SK-N-SH treated with all-trans-retinoic acid at 6 μM for 48 hours (cell line): ENCODE data around the gene H19.

Source experiments
- ATAC-seq: fragments of 200-7000 bp; cut with Tn5 transposase; 3 replicates; pipeline ENCODE4 v1.9.1; 2020; ENCODE audit warnings: mild to moderate bottlenecking, moderate library complexity
- ARNTL ChIP-seq: fragments of 450-650 bp; formaldehyde crosslinking; IDR thresholded peaks from 2 replicates; pipeline ENCODE4 v1.5.0; 2020; ENCODE audit warnings: low read depth, mild to moderate bottlenecking, moderate library complexity, borderline replicate concordance
- BACH2 ChIP-seq: fragments of 250-450 bp; sonication (Bioruptor Pico); IDR thresholded peaks from 2 replicates; pipeline ENCODE4 v1.9.0; 2021; ENCODE audit warnings: mild to moderate bottlenecking, borderline replicate concordance
- CSDC2 ChIP-seq: fragments of 250-450 bp; sonication (Bioruptor Pico); IDR thresholded peaks from 2 replicates; pipeline ENCODE4 v1.5.0; 2020; ENCODE audit warnings: mild to moderate bottlenecking, moderate library complexity
- ESRRG ChIP-seq: fragments of 250-450 bp; sonication (Bioruptor Pico); IDR thresholded peaks from 2 replicates; pipeline ENCODE4 v1.6.1; 2021; ENCODE audit warnings: mild to moderate bottlenecking
- GLIS3 ChIP-seq: fragments of 250-450 bp; sonication (Bioruptor Pico); IDR thresholded peaks from 2 replicates; pipeline ENCODE4 v1.5.0; 2020; ENCODE audit warnings: mild to moderate bottlenecking, moderate library complexity
- ISL1 ChIP-seq: fragments of 250-450 bp; sonication (Bioruptor Pico); IDR thresholded peaks from 2 replicates; pipeline ENCODE4 v2.1.2; 2022; ENCODE audit warnings: mild to moderate bottlenecking, moderate library complexity
- OSR1 ChIP-seq: fragments of 250-450 bp; sonication (Bioruptor Pico); IDR thresholded peaks from 2 replicates; pipeline ENCODE4 v1.8.0; 2022; ENCODE audit warnings: moderate library complexity, mild to moderate bottlenecking, inconsistent platforms
- PATZ1 ChIP-seq: fragments of 250-450 bp; sonication (Bioruptor Pico); IDR thresholded peaks from 2 replicates; pipeline ENCODE4 v1.8.0; 2020; ENCODE audit warnings: mild to moderate bottlenecking, moderate library complexity, borderline replicate concordance
- POU6F1 ChIP-seq: fragments of 250-450 bp; sonication (Bioruptor Pico); IDR thresholded peaks from 2 replicates; pipeline ENCODE4 v1.8.0; 2021; ENCODE audit warnings: low read depth, mild to moderate bottlenecking, moderate library complexity, borderline replicate concordance
- PPARA ChIP-seq: fragments of 250-450 bp; sonication (Bioruptor Pico); IDR thresholded peaks from 2 replicates; pipeline ENCODE4 v1.5.0; 2020; ENCODE audit warnings: mild to moderate bottlenecking, borderline replicate concordance
- RARB ChIP-seq: fragments of 250-450 bp; sonication (Bioruptor Pico); IDR thresholded peaks from 2 replicates; pipeline ENCODE4 v1.8.0; 2021; ENCODE audit warnings: mild to moderate bottlenecking, moderate library complexity
- SNAI2 ChIP-seq: fragments of 250-450 bp; sonication (Bioruptor Pico); IDR thresholded peaks from 2 replicates; pipeline ENCODE4 v1.5.0; 2020; ENCODE audit warnings: mild to moderate bottlenecking, moderate library complexity
- TOX ChIP-seq: fragments of 250-450 bp; sonication (Bioruptor Pico); IDR thresholded peaks from 2 replicates; pipeline ENCODE4 v1.8.0; 2021; ENCODE audit warnings: mild to moderate bottlenecking, moderate library complexity, borderline replicate concordance
- ZC3H10 ChIP-seq: fragments of 250-450 bp; sonication (Bioruptor Pico); IDR thresholded peaks from 2 replicates; pipeline ENCODE4 v1.5.1; 2021; ENCODE audit warnings: mild to moderate bottlenecking, moderate library complexity
- ZFP3 ChIP-seq: fragments of 250-450 bp; sonication (Bioruptor Pico); IDR thresholded peaks from 2 replicates; pipeline ENCODE4 v1.5.0; 2020; ENCODE audit warnings: mild to moderate bottlenecking, moderate library complexity
- ZFP30 ChIP-seq: fragments of 450-650 bp; formaldehyde crosslinking; IDR thresholded peaks from 2 replicates; pipeline ENCODE4 v1.5.0; 2022; ENCODE audit warnings: mild to moderate bottlenecking, moderate library complexity
- ZNF565 ChIP-seq: fragments of 450-650 bp; formaldehyde crosslinking; conservative IDR thresholded peaks from 2 replicates; pipeline ENCODE4 v1.5.0; 2020; ENCODE audit warnings: low read depth, mild to moderate bottlenecking, moderate library complexity
- ZNF8 ChIP-seq: fragments of 450-650 bp; formaldehyde crosslinking; IDR thresholded peaks from 2 replicates; pipeline ENCODE4 v1.5.0; 2020; ENCODE audit warnings: mild to moderate bottlenecking, moderate library complexity
- TF ChIP-seq, protein P1 (sequence below): fragments of 250-450 bp; sonication (Bioruptor Pico); IDR thresholded peaks from 2 replicates; pipeline ENCODE4 v1.5.0; 2020; ENCODE audit warnings: mild to moderate bottlenecking, moderate library complexity
- TF ChIP-seq, protein P2 (sequence below): fragments of 250-450 bp; sonication (Bioruptor Pico); IDR thresholded peaks from 2 replicates; pipeline ENCODE4 v1.5.1; 2020; ENCODE audit warnings: low read depth, mild to moderate bottlenecking, moderate library complexity

H19 gene

DNA sequence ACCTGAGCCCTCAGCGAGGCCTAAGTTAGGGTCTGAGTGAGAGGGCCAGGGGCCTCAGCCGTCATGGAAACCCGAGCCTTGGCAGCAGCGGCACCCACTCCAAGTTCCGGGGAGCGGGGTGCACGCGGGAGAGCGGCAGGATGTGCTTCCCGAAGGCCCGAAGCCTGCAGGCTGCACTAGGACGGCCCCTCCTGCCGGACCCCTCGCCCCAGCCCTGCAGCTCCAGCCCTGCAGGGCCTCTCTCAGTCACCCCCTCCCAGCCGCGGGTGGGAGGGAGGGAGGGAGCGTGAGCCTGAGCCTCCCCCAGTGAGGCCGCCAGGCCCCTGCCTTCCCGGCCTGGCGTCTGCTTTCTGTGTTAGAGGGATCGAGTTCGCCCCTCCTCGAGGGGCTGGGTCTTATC is 27.9 kb downstream of the H19 start:
- TF ChIP-seq ZFP30 = no peak
- no peak for TF ChIP-seq GLIS3 (CRISPR knock-in tag)
- no peak for TF ChIP-seq SNAI2 (CRISPR knock-in tag)
- no peak for TF ChIP-seq PPARA (CRISPR knock-in tag)
- no peak for TF ChIP-seq ZNF8 (CRISPR knock-in tag)
- TF ChIP-seq ZFP3 (CRISPR knock-in tag) = no peak
- no peak for TF ChIP-seq ARNTL
- TF ChIP-seq RARB (CRISPR knock-in tag) = no peak
- no peak for TF ChIP-seq OSR1 (CRISPR knock-in tag)
- no peak for TF ChIP-seq TOX (CRISPR knock-in tag)
- ATAC-seq = no peak

- TF ChIP-seq, protein P1, sequence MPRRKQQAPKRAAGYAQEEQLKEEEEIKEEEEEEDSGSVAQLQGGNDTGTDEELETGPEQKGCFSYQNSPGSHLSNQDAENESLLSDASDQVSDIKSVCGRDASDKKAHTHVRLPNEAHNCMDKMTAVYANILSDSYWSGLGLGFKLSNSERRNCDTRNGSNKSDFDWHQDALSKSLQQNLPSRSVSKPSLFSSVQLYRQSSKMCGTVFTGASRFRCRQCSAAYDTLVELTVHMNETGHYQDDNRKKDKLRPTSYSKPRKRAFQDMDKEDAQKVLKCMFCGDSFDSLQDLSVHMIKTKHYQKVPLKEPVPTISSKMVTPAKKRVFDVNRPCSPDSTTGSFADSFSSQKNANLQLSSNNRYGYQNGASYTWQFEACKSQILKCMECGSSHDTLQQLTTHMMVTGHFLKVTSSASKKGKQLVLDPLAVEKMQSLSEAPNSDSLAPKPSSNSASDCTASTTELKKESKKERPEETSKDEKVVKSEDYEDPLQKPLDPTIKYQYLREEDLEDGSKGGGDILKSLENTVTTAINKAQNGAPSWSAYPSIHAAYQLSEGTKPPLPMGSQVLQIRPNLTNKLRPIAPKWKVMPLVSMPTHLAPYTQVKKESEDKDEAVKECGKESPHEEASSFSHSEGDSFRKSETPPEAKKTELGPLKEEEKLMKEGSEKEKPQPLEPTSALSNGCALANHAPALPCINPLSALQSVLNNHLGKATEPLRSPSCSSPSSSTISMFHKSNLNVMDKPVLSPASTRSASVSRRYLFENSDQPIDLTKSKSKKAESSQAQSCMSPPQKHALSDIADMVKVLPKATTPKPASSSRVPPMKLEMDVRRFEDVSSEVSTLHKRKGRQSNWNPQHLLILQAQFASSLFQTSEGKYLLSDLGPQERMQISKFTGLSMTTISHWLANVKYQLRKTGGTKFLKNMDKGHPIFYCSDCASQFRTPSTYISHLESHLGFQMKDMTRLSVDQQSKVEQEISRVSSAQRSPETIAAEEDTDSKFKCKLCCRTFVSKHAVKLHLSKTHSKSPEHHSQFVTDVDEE (CRISPR knock-in tag) = no peak
- no peak for TF ChIP-seq ZNF565 (CRISPR knock-in tag)
- no peak for TF ChIP-seq RARB (CRISPR knock-in tag)
- no peak for TF ChIP-seq ZFP3 (CRISPR knock-in tag)
- TF ChIP-seq ESRRG (CRISPR knock-in tag) = no peak
- peak; percentile 74 for ATAC-seq
Measured at GRCh38 chr11:1969035-1969434, 28.6 kb downstream of the H19 start.

DNA sequence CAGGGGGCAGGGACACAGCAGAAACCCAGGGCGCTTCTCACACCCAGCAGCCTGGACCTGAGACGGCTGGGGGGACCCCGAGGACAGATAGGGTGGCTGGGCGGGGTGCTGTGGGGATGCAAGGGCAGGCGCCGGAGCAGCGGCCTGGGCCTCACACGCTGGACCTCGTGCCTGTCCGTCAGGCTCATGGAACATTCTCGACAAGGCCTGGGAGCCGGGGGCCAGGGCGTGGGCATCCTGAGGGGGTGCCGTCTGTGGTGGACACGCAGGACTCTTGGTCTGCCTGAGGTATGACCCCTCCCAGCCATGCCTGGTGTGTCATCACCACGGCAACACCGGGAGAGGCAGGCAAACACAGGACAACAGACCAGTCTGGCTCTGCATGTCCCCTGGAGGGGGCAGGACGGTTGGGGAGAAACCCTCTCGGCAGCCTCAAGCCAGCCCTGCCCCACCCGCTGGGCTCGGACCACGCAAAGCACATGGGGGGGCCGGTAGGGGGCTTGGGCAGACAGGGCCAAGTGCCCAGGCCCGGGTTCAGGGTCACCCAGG is 29.1 kb downstream of the H19 start:
- ATAC-seq = peak; percentile 60

More for the DNA sequence above, 29.1 kb downstream of the H19 start:
- no peak for TF ChIP-seq OSR1 (CRISPR knock-in tag)
- TF ChIP-seq PATZ1 (CRISPR knock-in tag) = no peak
- TF ChIP-seq PPARA (CRISPR knock-in tag) = no peak
- TF ChIP-seq POU6F1 = no peak
- no peak for TF ChIP-seq ZNF8 (CRISPR knock-in tag)
- no peak for TF ChIP-seq TOX (CRISPR knock-in tag)
- no peak for TF ChIP-seq SNAI2 (CRISPR knock-in tag)
- TF ChIP-seq ISL1 = no peak
- no peak for TF ChIP-seq ZFP3 (CRISPR knock-in tag)
- TF ChIP-seq, protein P2, sequence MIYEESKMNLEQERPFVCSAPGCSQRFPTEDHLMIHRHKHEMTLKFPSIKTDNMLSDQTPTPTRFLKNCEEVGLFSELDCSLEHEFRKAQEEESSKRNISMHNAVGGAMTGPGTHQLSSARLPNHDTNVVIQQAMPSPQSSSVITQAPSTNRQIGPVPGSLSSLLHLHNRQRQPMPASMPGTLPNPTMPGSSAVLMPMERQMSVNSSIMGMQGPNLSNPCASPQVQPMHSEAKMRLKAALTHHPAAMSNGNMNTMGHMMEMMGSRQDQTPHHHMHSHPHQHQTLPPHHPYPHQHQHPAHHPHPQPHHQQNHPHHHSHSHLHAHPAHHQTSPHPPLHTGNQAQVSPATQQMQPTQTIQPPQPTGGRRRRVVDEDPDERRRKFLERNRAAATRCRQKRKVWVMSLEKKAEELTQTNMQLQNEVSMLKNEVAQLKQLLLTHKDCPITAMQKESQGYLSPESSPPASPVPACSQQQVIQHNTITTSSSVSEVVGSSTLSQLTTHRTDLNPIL (CRISPR knock-in tag) = no peak
- TF ChIP-seq CSDC2 (CRISPR knock-in tag) = no peak
- TF ChIP-seq BACH2 (CRISPR knock-in tag) = no peak
- TF ChIP-seq ZC3H10 = no peak
- TF ChIP-seq GLIS3 (CRISPR knock-in tag) = no peak
- TF ChIP-seq ZNF565 (CRISPR knock-in tag) = no peak
- TF ChIP-seq ZFP30 = no peak
